HG02981 (cell line): ENCODE measurements around the gene TRIM62.

Experiments used
- ATAC-seq: cut with Tn5 transposase; IDR thresholded peaks from one replicate; pipeline ENCODE4 v1.9.1; 2021; ENCODE audit warnings: mild to moderate bottlenecking, moderate library complexity; ENCODE audit not compliant: unreplicated experiment

TRIM62 gene

DNA sequence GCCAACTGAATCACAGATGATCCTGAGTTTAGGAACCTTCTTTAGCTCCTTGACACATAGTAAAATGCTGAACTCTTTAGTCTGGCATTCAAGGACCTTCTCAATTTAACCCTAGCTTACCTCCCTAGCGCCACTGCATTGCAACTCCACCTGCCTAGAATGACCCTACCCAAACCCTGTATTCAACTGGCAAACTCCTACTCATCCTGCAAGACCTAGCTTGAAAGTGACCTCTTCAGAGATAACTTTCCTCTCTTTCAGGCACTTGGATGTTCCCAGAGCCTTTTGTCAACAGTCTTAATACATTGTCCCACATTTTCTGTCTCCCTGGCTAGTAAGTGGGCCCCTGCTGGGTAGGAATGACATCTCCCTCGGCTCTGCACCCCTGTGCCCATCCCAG is 19.7 kb downstream of the TRIM62 start:
- ATAC-seq, result no peak

GRCh38 chr1:33161061-33161681 is 20.7 kb downstream of the TRIM62 start:
- ATAC-seq, result no peak

GRCh38 chr1:33159577-33159976 is 22.3 kb downstream of the TRIM62 start:
- no peak for ATAC-seq

GRCh38 chr1:33158366-33158765 is 23.5 kb downstream of the TRIM62 start:
- ATAC-seq, result no peak

GRCh38 chr1:33157131-33157530 is 24.7 kb downstream of the TRIM62 start:
- ATAC-seq, result no peak

- no peak for ATAC-seq
Observed at GRCh38 chr1:33155877-33156538, 25.8 kb downstream of the TRIM62 start.

DNA sequence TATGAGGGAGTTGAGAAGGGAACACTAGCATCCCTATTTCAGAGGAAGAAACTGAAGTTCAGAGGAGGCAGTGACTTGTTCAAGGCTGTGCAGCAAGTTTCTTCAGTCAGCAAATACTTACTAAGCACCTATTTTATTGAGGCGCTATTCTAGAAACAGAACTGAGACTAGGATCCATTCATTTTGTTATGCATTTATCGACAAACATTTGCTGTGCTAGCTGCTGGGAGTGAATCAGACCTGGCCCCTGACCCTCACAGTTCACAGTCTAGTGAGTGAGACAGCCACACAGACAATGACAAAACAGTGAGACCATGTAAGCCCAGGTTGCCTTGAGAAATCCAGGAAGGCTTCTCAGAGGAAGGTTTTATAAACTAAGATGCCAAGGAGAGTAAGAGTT is 28.2 kb downstream of the TRIM62 start:
- ATAC-seq, result no peak

- no peak for ATAC-seq
Observed at GRCh38 chr1:33152685-33153432, 29.0 kb downstream of the TRIM62 start.

DNA sequence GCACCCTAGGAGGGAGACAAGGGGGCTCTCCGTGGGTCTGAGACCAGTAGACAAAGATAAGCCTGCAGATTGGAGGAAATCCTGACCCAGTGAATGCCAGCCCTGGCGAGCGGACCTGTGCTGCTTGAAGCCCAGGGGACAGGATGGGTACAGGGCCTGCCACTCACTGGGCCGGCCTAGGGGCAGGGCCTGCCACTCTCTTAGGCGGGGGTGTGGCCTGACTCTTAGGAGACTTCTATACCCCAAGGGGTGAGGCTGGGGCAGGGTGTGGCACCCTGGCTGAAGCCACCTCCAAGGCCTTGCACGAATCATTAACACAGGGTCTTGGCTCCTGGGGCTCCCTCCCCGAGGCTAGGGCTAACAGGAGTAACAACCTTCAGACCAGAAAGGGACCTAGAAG is 30.7 kb downstream of the TRIM62 start:
- ATAC-seq, result no peak

DNA sequence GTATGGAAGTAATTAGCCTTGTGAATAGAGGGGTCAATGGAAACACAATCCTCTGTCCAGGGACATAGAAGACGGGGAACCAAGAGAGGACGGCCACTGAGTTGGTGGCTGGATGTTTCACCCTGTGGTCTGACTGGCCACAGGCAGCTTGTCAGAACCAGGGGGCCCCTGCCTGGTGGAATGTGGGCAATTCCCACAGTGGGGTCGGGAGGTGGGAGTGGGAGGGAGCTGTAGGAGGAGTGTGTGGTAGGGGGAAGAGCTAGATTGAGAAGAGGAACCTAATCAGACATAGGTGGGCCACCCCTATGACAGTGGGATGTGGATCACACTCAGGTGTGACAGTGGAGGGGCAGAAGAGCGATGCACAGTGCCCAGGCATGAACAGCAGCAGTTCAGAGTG is 31.3 kb downstream of the TRIM62 start:
- no peak for ATAC-seq

DNA sequence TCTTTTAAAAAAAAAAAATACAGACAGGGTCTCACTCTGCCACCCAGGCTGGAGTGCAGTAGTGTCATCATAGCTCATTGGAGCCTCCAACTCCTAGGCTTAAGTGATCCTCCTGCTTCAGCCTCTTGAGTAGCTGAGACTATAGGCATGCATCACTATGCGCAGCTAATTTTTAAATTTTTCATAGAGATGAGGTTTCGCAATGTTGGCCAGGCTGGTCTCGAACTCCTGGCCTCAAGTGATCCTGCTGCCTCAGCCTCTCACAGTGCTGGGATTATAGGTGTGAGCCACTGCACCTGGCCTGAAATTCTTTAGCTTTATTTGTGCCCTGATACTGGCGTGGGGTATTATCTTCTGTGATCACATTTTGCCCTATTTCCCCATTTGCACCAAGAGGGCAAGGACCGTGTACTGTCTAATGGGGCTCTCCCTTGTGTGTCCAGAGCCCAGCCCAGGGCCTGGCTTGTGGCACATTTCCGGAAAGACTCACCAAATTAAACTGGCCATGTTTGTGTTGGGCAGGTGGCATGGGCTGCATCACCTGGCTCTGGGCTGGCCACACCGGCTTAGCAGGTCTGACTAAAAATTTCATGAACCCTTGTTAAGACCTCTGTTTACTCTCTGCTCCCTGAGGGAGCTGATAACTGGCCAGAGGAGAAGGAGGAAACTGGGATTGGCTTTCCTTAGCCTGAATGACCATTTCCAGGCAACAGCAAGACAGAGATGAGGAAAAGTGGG is 32.2 kb downstream of the TRIM62 start:
- ATAC-seq, result no peak

DNA sequence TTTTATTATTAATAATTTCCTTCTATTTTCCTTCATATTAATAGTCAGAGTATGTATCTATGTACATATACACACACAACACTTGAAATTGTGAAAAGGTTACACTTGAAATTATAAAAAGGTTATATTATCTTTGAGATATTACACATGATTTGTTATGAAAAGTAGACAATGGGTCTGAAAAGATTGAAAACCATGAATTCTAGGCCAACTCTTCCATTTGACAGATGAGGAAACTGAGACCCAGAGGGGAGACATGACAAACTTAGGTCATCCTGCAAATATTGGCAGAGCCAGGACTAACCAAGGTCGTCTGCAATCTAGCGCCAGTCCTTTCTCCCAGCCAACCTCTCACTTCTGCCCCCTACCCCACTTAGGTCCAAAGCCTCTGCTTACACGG is 33.2 kb downstream of the TRIM62 start:
- ATAC-seq, result no peak

DNA sequence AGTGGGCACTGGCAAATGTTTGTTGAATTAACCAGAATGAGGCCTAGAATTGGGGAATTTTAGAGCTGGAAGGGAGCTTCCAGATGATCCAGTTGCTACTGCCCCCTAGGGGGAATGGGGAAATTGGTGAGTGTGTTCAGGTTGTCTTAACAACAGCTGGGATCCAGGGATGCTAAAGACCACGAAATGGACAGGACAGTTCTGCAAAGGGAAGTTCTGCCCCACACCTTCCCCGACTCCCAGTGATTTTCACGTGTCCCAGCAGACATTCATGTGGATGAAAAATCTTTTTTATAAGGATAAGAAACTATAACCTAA is 33.9 kb downstream of the TRIM62 start:
- no peak for ATAC-seq

- no peak for ATAC-seq
Observed at GRCh38 chr1:33147275-33147996, 34.4 kb downstream of the TRIM62 start.

DNA sequence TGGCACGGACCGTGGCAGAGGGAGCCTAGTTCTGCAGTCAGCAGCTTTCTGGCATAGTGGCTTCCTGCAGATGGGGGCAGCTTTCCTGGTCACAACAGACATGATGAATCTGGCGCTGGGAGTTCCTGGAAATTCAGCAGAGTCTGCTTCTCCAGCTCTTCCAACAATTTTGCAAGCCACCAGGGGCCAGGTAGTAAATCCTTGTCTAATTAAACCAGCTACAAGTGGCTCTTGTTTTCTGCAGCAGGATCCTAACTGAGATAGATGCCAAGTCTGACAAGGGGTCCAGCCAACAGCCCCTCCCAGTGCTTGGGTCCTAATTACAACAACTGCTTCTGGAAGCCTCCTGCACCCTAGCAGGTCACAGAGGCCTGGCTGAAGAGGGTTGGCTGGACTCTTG is 35.8 kb downstream of the TRIM62 start:
- no peak for ATAC-seq

- no peak for ATAC-seq
Observed at GRCh38 chr1:33143698-33144097, 38.1 kb downstream of the TRIM62 start.

GRCh38 chr1:33143176-33143575 is 38.7 kb downstream of the TRIM62 start:
- ATAC-seq, result no peak

DNA sequence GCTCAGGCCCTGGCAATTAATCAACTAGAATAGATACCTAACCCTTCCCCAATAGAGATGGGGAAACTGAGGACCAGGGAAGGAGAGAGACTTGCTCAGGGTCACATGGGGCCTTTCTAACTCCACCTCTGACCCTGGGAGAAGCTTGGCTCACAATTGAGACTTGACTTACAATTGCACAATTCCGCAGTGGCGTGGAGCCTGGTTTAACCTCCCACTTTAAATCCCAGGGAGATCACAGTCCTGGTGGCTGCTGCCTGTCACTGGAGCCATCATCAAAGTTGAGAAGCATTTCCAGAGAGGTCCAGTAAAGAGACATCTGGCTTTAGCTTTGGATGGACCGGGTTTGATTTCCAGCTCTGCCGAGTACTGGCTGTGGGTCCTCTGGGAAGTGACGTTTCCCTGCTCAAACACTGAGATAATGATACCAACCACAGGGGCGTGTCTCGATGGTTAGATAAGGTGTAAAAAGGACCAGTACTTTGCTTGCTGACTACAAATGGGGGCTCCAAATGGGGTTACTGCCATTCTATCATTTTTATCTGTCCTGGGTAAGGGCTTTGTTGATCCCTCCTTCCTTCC is 39.3 kb downstream of the TRIM62 start:
- ATAC-seq, result no peak

DNA sequence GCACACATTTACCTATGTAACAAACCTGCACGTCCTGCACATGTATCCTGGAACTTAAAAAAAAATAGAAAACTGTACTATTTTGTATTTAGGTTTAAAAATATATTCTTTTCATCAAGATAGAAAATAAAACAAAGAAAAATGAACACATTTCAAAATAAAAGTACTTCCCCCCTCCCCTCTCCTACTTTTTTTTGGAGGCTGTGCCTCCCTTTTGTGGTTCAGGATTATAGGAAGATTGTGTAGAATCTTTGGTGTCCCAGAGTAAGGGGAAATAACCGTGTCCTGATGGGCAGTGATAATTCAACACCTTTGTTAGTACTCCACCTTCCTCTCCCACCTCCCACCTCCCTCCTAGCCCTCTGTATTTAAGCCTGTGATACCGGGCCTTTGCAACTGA is 40.1 kb downstream of the TRIM62 start:
- no peak for ATAC-seq

GRCh38 chr1:33141216-33141615 is 40.6 kb downstream of the TRIM62 start:
- ATAC-seq, result no peak
